Measurements from ENCODE around the gene MMP13.

GRCh38 chr11:102966011-102966410 is 10.5 kb upstream of the MMP13 start:
- TF ChIP-seq EP300 (IDR thresholded peaks at IDR 0.05; ENCODE audit: borderline replicate concordance), result no peak
- TF ChIP-seq CREB1 (IDR thresholded peaks at IDR 0.05; ENCODE audit: low read depth), result no peak
- no peak for TF ChIP-seq TAF1 (IDR thresholded peaks at IDR 0.05; ENCODE audit: low read depth)
- TF ChIP-seq USF1 (IDR thresholded peaks at IDR 0.05), result no peak
- TF ChIP-seq RAD21 (IDR thresholded peaks at IDR 0.05; ENCODE audit: low read depth), result no peak
- no peak for TF ChIP-seq REST (IDR thresholded peaks at IDR 0.05; ENCODE audit: low read depth)
- no peak for TF ChIP-seq TEAD4 (IDR thresholded peaks at IDR 0.05)
- no peak for TF ChIP-seq MAX (IDR thresholded peaks at IDR 0.05)
- no peak for TF ChIP-seq CEBPB (IDR thresholded peaks at IDR 0.05)
- TF ChIP-seq TCF12 (IDR thresholded peaks at IDR 0.05; ENCODE audit: low read depth), result no peak
- TF ChIP-seq FOXM1 (IDR thresholded peaks at IDR 0.05; ENCODE audit: borderline replicate concordance, low read depth), result no peak
- no peak for TF ChIP-seq YY1 (IDR thresholded peaks at IDR 0.05; ENCODE audit: low read depth)
- no peak for TF ChIP-seq NFIC (IDR thresholded peaks at IDR 0.05)
